ENCODE data around the gene SLF1.

The SLF1 gene

GRCh38 chr5:94661086-94661485 is 42.6 kb downstream of the SLF1 start:
- no peak for DNase-seq (ENCODE audit: low read depth in 2 of 2)

- no peak for DNase-seq (ENCODE audit: low read depth in 2 of 2)
Observed at GRCh38 chr5:94667937-94668336, 49.5 kb downstream of the SLF1 start.

- DNase-seq (ENCODE audit: low read depth in 2 of 2) = no peak
Observed at GRCh38 chr5:94670726-94671125, 52.3 kb downstream of the SLF1 start.

GRCh38 chr5:94672746-94673145 is 54.3 kb downstream of the SLF1 start:
- DNase-seq (ENCODE audit: low read depth in 2 of 2) = no peak

- DNase-seq (ENCODE audit: low read depth in 2 of 2) = no peak
Observed at GRCh38 chr5:94674490-94675382, 56.3 kb downstream of the SLF1 start.

GRCh38 chr5:94675965-94676618 is 57.6 kb downstream of the SLF1 start:
- DNase-seq (ENCODE audit: low read depth in 2 of 2) = no peak

GRCh38 chr5:94682814-94683520 is 64.5 kb downstream of the SLF1 start:
- no peak for DNase-seq (ENCODE audit: low read depth in 2 of 2)

- no peak for DNase-seq (ENCODE audit: low read depth in 2 of 2)
Observed at GRCh38 chr5:94689908-94690307, 71.4 kb downstream of the SLF1 start.

- no peak for DNase-seq (ENCODE audit: low read depth in 2 of 2)
Observed at GRCh38 chr5:94690778-94691177, 72.3 kb downstream of the SLF1 start.

- DNase-seq (ENCODE audit: low read depth in 2 of 2) = no peak
Observed at GRCh38 chr5:94691291-94691690, 72.8 kb downstream of the SLF1 start.

GRCh38 chr5:94691949-94692348 is 73.5 kb downstream of the SLF1 start:
- no peak for DNase-seq (ENCODE audit: low read depth in 2 of 2)

- DNase-seq (ENCODE audit: low read depth in 2 of 2) = no peak
Observed at GRCh38 chr5:94692581-94692980, 74.1 kb downstream of the SLF1 start.

- DNase-seq (ENCODE audit: low read depth in 2 of 2) = no peak
Observed at GRCh38 chr5:94693043-94693822, 74.8 kb downstream of the SLF1 start.

GRCh38 chr5:94693845-94694370 is 75.4 kb downstream of the SLF1 start:
- no peak for DNase-seq (ENCODE audit: low read depth in 2 of 2)

- no peak for DNase-seq (ENCODE audit: low read depth in 2 of 2)
Observed at GRCh38 chr5:94694671-94695070, 76.2 kb downstream of the SLF1 start.

- no peak for DNase-seq (ENCODE audit: low read depth in 2 of 2)
Observed at GRCh38 chr5:94698197-94698596, 79.7 kb downstream of the SLF1 start.

- DNase-seq (ENCODE audit: low read depth in 2 of 2) = no peak
Observed at GRCh38 chr5:94699562-94699961, 81.1 kb downstream of the SLF1 start.

- no peak for DNase-seq (ENCODE audit: low read depth in 2 of 2)
Observed at GRCh38 chr5:94700592-94700991, 82.1 kb downstream of the SLF1 start.

GRCh38 chr5:94702729-94703128 is 84.3 kb downstream of the SLF1 start:
- DNase-seq (ENCODE audit: low read depth in 2 of 2) = no peak

GRCh38 chr5:94705427-94705826 is 87.0 kb downstream of the SLF1 start:
- no peak for DNase-seq (ENCODE audit: low read depth in 2 of 2)

GRCh38 chr5:94707359-94707758 is 88.9 kb downstream of the SLF1 start:
- DNase-seq (ENCODE audit: low read depth in 2 of 2) = no peak

GRCh38 chr5:94709277-94709676 is 90.8 kb downstream of the SLF1 start:
- DNase-seq (ENCODE audit: low read depth in 2 of 2) = no peak
